ENCODE results near the gene GNAZ. TPM values are rescaled to one million over a fixed set of nuclear protein-coding genes. Genes with fewer than 3 reads are reported as not detected.
A peak's percentile ranks its signal among the peaks of the same experiment; 100 is the strongest.

The GNAZ gene
- total RNA-seq, 2 donors from 2014 or later = 0.98 to 2.6 TPM

DNA sequence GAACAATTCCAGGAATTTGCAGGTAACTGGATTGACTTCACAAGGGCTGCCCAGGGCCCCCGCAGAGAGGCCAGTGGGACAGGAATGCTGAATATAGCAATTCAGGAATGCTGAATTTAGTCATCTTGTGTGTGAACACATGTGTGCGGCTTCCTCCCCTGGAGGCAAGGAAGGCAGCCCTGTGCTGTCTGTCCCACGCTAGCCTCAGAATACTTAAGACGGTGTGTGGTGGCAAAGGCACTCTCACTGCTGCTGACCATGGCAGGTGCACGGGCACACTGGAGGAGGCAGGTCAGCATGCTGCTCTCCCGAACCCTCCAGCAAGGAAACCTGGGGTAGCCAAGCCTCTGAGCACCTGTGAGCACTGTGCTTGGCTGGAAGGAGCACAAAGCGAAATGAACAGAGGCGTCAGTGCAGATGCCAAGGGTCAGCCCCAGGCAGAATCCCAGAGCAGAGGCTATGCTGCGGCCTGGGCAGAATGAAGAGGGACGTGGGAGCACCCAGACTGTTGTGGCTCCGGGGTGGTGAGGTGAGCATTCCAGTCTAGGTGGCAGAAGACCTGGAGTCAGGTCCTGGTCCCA, 2.7 kb downstream of the GNAZ start:
- Mint-ChIP-seq H3K27me3 (peaks cover 0 to 9% of the 10 kb centered on the region in 2 donors), H3K27ac (no peak overlapping the region), H3K4me1 (ENCODE audit: low read depth in 2 of 2) (peaks cover 0 to 18% of the 10 kb centered on the region in 2 donors), H3K9me3 (no peaks in the 10 kb centered on the region), H3K36me3 (no peaks in the 10 kb centered on the region), H3K4me3 (no peak overlapping the region)
- ATAC-seq = no peak
- DNase-seq (ENCODE audit: low spot score) = peak; percentile 54

DNA sequence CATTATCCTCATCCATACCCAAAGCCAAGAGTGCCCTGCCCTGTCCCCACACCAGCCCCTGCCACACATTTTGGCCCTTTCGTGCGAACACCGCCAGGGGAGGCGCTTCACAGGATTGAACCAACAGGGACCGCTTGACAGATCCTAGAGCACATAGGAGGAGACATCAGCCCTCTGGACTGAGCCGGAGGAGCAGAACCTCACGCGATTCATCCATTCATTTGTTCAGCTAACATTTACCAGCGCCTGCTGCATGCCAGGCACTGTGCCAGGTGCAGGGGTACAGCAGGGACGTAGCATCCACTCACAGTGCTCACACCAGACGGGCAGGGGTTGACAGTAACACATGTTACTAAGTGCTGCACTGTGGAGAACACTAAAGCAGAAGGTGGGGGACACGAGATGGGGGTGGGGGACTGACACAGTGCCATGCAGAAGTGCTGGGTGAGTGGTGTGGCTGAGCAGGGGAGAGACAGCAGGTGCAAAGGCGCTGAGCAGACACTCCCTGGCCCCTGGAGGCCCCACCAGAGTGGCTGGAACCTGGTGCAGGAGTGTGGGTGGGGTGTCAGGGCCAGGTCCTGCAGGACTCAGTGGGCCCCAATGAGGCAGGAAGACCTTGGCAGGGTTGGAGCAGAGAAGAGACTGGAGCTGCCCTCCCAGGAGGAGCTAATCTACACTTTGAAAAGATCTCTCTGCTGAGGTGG, 3.4 kb downstream of the GNAZ start:
- peak; percentile 32 for DNase-seq (ENCODE audit: low spot score)
- Mint-ChIP-seq H3K4me3 (no peak overlapping the region), H3K27me3 (peaks cover 0 to 9% of the 10 kb centered on the region in 2 donors), H3K9me3 (no peaks in the 10 kb centered on the region), H3K36me3 (no peaks in the 10 kb centered on the region), H3K27ac (no peak overlapping the region), H3K4me1 (ENCODE audit: low read depth in 2 of 2) (peaks cover 0 to 18% of the 10 kb centered on the region in 2 donors)
- ATAC-seq = no peak

DNA sequence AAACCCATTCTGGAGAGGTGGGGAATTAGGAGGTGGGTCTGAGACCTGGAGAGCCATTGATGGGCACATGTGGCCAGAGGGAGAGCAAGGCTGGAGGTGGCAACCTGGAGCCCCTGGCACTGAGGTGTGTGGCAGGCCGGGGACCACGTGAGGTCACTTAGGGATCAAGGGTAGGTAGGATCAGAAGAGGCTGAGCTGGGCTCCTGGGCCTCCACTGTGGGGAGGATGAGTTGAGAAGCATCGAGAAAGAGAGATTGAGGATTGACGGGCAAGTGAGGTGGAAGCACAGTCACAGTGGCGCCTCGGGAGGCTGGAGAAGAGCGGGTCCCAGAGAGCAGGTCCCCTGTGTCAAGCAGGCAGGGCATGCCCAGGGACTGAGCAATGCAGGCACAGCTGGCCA, 4.1 kb downstream of the GNAZ start:
- H3K9me3 Mint-ChIP-seq = no peaks in the 10 kb centered on the region
- peak overlapping the region; percentile 15 for H3K4me3 Mint-ChIP-seq
- no peaks in the 10 kb centered on the region for H3K36me3 Mint-ChIP-seq
- ATAC-seq = no peak
- no peak overlapping the region for H3K27ac Mint-ChIP-seq
- peak; percentile 34 for DNase-seq (ENCODE audit: low spot score)
- peaks cover 0 to 21% of the 10 kb centered on the region in 2 donors for H3K4me1 Mint-ChIP-seq (ENCODE audit: low read depth in 2 of 2)
- H3K27me3 Mint-ChIP-seq = peaks cover 0 to 9% of the 10 kb centered on the region in 2 donors

DNA sequence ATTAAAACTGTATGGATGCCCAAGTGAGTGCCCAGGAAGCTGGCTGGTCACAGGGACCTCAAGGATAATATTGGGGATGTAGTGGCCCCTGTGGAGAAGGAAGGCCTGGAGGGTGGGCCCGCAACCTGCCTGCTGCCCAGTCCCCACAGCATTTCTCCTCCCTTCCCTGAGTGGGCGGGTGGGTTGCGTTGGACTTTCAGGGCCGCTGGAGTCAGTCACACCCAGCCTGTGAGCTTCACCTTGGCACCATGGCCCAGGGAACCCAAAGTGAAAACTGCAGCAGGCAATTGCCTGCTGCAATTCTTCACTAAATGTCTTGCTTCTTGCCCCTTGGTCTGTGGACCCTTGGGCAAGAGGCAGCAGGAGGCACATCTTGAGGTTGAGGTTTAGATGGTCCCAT, 4.7 kb downstream of the GNAZ start:
- no peaks in the 10 kb centered on the region for H3K36me3 Mint-ChIP-seq
- H3K27me3 Mint-ChIP-seq = peaks cover 0 to 9% of the 10 kb centered on the region in 2 donors
- no peak overlapping the region for H3K27ac Mint-ChIP-seq
- DNase-seq (ENCODE audit: low spot score) = peak; percentile 50
- peaks cover 0 to 21% of the 10 kb centered on the region in 2 donors for H3K4me1 Mint-ChIP-seq (ENCODE audit: low read depth in 2 of 2)
- no peak for ATAC-seq
- no peaks in the 10 kb centered on the region for H3K9me3 Mint-ChIP-seq
- no peak overlapping the region for H3K4me3 Mint-ChIP-seq

DNA sequence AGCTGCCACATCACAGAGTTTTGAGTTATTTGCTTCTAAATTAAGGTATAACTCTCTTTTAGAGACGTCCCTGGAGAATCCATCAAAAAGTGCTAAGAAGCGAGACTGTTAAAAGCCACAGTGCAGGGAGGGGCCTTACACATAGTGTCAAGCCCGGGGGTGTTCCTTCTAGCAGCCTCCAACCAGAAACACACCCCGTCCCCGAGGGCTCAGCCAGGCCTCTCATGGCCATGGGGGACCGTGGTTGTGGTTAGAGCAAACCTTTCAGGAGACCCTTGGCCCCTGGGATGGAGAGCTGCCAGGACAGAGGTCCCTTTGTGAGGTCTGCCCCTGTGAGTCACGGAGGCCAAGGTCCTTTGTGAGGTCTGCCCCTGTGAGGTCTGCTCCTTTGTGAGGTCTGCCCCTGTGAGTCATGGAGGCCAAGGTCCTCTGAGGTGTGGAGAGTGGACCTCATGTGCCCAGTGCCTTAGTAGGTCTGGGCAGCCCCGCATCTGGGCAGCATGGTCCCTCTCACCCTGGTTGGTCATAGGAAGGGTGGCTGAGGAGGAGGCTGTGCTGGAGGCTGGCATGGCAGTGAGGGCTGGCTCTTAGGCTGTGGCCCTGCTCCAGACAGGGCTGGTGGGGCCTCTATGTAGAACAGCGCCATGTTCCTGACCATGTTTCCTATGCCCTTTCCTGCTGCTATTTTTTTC, 5.4 kb downstream of the GNAZ start:
- Mint-ChIP-seq H3K27ac (no peak overlapping the region), H3K4me1 (ENCODE audit: low read depth in 2 of 2) (peaks cover 0 to 21% of the 10 kb centered on the region in 2 donors), H3K9me3 (no peaks in the 10 kb centered on the region), H3K27me3 (peaks cover 0 to 9% of the 10 kb centered on the region in 2 donors), H3K36me3 (no peaks in the 10 kb centered on the region), H3K4me3 (no peak overlapping the region)
- no peak for ATAC-seq
- no peak for DNase-seq (ENCODE audit: low spot score)

DNA sequence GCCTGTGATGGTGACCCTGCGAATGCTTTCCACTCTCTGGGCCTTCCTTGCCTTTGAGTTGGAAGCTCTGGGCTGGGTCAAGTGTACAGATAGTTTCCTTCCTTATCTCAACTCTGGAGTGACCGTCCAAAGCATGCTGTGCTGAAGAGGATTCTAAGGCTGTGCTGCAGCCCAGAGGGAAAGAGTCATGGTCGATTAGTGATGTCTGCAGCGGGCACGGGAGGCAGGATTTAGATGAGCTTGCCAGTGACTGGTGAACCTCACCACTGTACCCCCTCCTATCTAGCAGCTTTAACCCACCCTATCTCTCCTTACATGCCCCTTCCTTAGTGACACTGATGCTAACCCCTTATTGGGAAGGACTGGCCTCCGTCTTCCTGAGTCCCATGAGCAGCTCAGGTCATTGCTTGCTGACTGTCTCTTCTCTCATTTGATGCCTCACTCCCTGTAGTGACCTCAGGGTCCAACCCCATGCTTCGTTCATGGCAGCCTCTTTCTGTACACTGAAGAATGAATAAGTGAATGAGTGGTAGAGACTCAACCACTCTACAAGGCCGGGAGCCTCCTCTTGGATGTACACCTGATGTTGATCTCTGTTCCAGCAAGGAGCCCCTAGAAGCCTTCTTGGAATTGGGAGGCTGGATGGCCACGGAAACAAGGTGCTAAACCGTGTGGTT, 6.7 kb downstream of the GNAZ start:
- H3K9me3 Mint-ChIP-seq = no peaks in the 10 kb centered on the region
- ATAC-seq (no peak), DNase-seq (ENCODE audit: low spot score) (no peak)
- no peak overlapping the region for H3K27ac Mint-ChIP-seq
- H3K4me1 Mint-ChIP-seq (ENCODE audit: low read depth in 2 of 2) = peaks cover 0 to 18% of the 10 kb centered on the region in 2 donors
- H3K36me3 Mint-ChIP-seq = no peaks in the 10 kb centered on the region
- H3K4me3 Mint-ChIP-seq = no peak overlapping the region
- H3K27me3 Mint-ChIP-seq = peaks cover 0 to 3% of the 10 kb centered on the region in 2 donors

DNA sequence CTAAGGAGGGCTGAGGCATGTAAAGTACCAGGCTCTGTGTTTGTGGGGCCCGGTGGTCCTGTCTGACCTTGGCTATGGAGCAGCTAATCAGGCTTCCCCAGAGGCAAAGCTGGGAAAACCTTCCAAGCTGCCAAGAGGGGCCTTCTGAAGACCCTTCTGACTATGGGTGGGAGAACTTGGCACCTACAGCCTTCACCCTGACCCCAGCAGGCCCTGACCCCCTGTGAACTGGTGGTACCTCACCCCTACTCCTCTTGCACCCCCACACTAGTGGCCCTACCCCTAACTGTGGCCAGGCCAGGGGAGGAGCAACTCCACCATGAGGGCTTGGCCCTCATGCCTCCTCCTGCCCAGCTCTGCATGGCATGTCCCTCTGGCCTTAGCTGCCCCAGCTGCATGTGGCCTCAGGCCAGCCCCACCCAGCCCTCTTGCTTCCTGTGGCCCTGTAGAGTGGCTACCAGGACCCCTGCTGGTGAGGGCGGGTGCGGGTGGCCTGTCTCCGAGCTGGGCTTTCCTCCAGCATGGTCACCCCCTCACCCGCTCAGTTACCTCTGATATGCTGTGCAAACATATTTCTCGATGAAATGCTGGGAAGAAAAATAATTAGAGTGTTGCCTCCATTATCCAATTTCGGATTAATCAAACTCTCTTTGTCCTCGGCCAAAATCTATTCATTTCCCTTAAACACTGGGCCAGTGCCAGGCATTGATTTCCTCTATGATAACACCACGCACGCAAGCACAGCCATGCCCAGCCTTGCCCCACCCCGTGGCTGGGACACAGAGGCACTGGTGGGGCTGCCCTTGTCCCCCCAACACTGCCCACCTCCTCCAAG, 7.5 kb downstream of the GNAZ start:
- H3K27ac Mint-ChIP-seq = no peak overlapping the region
- H3K4me1 Mint-ChIP-seq (ENCODE audit: low read depth in 2 of 2) = peaks cover 0 to 18% of the 10 kb centered on the region in 2 donors
- ATAC-seq (no peak), DNase-seq (ENCODE audit: low spot score) (no peak)
- no peak overlapping the region for H3K4me3 Mint-ChIP-seq
- no peaks in the 10 kb centered on the region for H3K36me3 Mint-ChIP-seq
- H3K9me3 Mint-ChIP-seq = no peaks in the 10 kb centered on the region
- H3K27me3 Mint-ChIP-seq = peaks cover 0 to 2% of the 10 kb centered on the region in 2 donors

DNA sequence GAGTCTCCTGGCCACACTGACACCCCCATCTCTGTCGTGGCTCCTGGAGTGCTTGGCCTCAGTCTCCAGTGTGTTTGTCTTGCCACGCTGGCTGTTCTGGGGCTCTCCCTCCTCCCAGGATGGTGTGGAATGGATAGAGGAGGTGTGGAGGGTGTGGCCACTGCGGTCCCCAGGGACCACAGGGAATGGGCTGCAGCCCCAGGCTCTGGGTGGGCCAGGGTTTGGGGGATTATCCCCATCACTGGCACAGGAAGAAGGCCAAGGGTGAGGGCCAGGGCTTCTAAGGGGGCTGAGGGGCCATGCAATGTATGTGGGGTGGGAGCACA, 8.1 kb downstream of the GNAZ start:
- Mint-ChIP-seq H3K9me3 (no peaks in the 10 kb centered on the region), H3K4me1 (ENCODE audit: low read depth in 2 of 2) (peaks cover 0 to 18% of the 10 kb centered on the region in 2 donors), H3K4me3 (no peak overlapping the region), H3K36me3 (no peaks in the 10 kb centered on the region), H3K27ac (no peak overlapping the region), H3K27me3 (peaks cover 0 to 2% of the 10 kb centered on the region in 2 donors)
- DNase-seq (ENCODE audit: low spot score) (no peak), ATAC-seq (no peak)

DNA sequence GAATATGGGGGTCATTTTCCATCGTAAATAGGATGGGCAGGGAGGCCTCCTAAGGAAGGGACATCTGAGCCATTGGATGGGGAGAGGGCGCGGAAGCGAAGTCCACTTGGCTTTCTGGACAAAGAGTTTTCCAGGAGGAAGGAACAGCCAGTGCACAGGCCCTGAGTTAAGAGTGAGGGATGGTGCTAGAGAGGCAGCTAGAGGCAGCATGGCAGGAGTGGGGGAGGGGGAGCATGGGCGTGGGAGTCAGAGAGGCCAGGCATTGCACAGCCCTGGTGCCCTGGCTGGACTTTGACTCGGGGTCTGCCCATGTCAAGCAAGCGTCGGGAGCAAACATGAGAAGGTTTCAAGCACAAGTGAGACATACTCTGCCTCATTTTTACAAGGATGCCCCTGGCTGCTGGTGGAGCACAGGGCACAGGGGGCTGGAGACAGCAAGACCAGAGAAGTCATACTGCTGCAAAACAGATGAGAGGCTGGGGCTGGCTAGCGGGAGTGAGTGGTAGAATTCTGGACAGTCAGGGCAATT, 9.0 kb downstream of the GNAZ start:
- Mint-ChIP-seq H3K27me3 (no peaks in the 10 kb centered on the region), H3K9me3 (no peaks in the 10 kb centered on the region), H3K4me1 (ENCODE audit: low read depth in 2 of 2) (peaks cover 0 to 16% of the 10 kb centered on the region in 2 donors), H3K27ac (no peak overlapping the region), H3K4me3 (no peak overlapping the region), H3K36me3 (no peaks in the 10 kb centered on the region)
- ATAC-seq (no peak), DNase-seq (ENCODE audit: low spot score) (no peak)

DNA sequence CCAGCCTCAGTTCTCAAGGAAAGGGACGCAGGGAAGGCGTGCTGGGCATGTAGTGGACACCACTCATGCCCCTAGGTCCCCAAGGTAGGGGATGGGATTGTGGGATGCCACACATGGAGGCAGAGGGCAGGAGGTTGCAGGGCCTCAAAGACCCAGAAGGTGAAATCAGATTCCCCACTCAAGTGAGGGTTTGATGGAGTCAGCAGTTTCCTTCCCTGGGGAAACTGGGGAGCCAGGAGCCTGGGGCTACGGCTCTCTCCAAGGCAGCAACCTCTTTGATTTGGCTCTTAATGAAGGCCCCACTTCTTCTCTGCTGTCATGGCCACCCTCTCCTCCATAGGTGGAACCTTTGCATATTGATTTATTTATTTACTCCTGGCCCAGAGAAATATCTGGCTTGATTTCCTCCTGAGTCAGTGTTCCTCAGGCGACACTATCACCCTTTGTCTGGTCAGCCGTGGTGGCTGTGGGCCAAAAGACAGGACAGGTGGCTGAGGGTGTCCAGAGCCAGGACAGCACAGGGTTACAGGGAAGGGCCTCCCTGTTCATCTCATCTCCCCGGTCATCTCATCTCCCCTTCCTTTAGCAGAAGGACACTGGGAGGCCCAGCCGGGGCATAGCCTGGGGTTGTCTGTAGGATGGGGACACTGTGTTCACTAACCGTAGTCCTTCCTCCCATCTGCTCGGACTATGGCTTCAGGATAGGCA, 9.6 kb downstream of the GNAZ start:
- H3K9me3 Mint-ChIP-seq = no peaks in the 10 kb centered on the region
- ATAC-seq (no peak), DNase-seq (ENCODE audit: low spot score) (no peak)
- no peaks in the 10 kb centered on the region for H3K36me3 Mint-ChIP-seq
- H3K27ac Mint-ChIP-seq = no peak overlapping the region
- no peak overlapping the region for H3K4me3 Mint-ChIP-seq
- no peaks in the 10 kb centered on the region for H3K27me3 Mint-ChIP-seq
- H3K4me1 Mint-ChIP-seq (ENCODE audit: low read depth in 2 of 2) = peaks cover 0 to 10% of the 10 kb centered on the region in 2 donors

DNA sequence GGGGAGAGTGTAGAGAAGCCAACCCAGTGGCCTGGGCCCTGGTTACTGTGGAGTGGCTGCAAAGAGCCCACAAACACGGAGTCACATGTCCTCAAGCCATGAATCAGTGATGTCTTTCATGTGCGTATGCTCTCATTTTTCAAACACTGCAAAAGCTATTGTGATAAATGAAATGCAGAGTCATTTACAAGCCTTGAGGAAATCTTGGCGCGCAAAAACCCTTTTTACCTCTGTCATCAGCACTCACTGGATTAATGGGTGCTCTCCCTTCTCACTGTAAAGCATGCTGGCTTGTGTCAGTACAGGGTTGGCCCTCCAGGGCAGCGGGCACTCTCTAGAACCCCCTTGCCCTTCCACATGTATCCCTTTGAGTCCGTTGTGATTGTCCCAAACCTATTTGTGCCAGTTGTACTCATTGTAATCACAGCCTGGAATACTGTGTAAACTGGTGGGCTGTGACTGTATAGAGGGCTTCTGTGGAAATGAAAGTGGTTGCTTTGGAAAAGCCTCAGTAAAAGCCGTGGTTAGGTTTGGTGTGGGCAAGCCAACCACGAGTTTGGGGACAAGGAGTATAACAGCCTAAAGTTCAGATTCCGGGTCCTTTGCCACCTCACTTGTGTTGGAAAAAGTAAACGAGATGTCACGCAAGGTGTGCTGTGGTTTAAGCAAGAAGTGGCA, 10.4 kb downstream of the GNAZ start:
- H3K9me3 Mint-ChIP-seq = no peaks in the 10 kb centered on the region
- ATAC-seq = no peak
- H3K36me3 Mint-ChIP-seq = no peaks in the 10 kb centered on the region
- no peak for DNase-seq (ENCODE audit: low spot score)
- H3K27ac Mint-ChIP-seq = no peak overlapping the region
- H3K4me1 Mint-ChIP-seq (ENCODE audit: low read depth in 2 of 2) = peaks cover 0 to 7% of the 10 kb centered on the region in 2 donors
- H3K27me3 Mint-ChIP-seq = no peaks in the 10 kb centered on the region
- no peak overlapping the region for H3K4me3 Mint-ChIP-seq

DNA sequence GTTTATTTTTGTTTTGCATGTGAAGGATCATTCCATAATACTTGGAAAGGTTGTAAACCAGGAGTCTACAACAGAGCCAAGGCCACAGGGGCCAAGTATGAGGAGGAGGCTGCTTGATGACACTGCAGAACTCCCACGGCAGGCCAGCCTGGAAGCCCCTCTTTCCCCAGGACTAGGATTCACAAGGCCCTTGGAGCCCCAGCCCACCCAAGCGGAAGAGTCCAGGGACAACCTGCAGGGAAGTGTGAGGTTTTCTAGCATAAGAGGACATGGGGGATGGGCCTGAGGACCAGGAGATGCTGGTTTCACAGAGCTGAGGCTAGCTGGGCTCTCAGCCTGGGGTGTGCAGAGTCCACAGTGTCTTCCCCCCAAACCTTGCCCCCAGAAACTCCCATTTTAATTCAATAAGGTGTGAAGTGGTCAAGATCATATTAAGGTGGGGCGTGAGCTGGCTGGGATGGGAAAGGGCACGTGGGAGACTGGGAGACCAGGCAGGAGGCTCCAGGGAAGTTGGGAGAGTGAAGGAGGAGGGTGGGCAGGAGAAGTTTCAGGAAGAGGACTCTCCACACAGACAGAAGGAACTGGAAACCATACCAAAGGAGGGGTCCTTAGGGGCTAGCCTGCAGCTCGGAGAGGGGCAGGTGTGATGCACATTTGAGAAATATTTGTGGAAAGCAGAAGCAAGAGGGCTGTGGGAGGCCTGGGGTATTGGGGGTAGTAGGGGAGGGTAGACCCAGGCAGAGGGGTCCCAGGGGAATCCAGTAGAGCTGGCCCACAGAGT, 12.4 kb downstream of the GNAZ start:
- Mint-ChIP-seq H3K4me1 (ENCODE audit: low read depth in 2 of 2) (peaks cover 0 to 11% of the 10 kb centered on the region in 2 donors), H3K4me3 (no peak overlapping the region), H3K9me3 (no peaks in the 10 kb centered on the region), H3K36me3 (no peaks in the 10 kb centered on the region), H3K27ac (no peak overlapping the region), H3K27me3 (no peaks in the 10 kb centered on the region)
- ATAC-seq (no peak), DNase-seq (ENCODE audit: low spot score) (no peak)
